Fibroblast of lung (primary cell): Measurements from ENCODE around the gene C7orf33.

Experiments
- EZH2 ChIP-seq: IDR thresholded peaks from 2 replicates; pipeline ENCODE4 v1.5.1; 2012; ENCODE audit warnings: low read length, control low read depth, mild to moderate bottlenecking; ENCODE audit errors: missing control alignments
- TF ChIP-seq, protein P1 (sequence below), 2 donors: IDR thresholded peaks in 1 of 2; conservative IDR thresholded peaks in 1 of 2; 1 replicate in 1 of 2; 2 replicates in 1 of 2; pipeline ENCODE4 v1.5.1; 2011 to 2012; ENCODE audit warnings: low read length in 2 of 2, control low read depth in 1 of 2, inconsistent platforms in 1 of 2, low read depth in 1 of 2, mild to moderate bottlenecking in 1 of 2

DNA sequence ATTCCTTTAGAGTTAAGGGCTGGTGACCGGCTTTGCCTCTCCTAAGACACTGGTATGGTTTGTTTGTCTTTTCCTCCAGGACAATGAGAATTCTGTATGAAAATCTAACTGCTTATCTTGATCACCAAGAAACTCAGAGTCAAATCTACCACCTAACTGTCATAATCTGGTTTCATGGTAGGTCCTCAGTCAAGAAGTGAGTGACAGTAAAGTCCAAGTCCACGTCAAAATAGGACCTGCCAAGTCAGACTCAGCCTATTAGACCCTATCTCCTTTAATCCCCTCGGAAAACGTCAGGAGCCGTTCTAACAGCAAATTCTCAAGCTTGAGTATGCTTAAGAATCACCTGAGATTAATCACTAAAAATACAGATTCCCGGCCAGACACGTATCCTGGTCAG is 37.4 kb downstream of the C7orf33 start:
- TF ChIP-seq, protein P1, sequence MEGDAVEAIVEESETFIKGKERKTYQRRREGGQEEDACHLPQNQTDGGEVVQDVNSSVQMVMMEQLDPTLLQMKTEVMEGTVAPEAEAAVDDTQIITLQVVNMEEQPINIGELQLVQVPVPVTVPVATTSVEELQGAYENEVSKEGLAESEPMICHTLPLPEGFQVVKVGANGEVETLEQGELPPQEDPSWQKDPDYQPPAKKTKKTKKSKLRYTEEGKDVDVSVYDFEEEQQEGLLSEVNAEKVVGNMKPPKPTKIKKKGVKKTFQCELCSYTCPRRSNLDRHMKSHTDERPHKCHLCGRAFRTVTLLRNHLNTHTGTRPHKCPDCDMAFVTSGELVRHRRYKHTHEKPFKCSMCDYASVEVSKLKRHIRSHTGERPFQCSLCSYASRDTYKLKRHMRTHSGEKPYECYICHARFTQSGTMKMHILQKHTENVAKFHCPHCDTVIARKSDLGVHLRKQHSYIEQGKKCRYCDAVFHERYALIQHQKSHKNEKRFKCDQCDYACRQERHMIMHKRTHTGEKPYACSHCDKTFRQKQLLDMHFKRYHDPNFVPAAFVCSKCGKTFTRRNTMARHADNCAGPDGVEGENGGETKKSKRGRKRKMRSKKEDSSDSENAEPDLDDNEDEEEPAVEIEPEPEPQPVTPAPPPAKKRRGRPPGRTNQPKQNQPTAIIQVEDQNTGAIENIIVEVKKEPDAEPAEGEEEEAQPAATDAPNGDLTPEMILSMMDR (conservative IDR thresholded peaks at IDR 0.05 in 1 of 2, IDR thresholded peaks at IDR 0.05 in 1 of 2; ENCODE audit: low read depth in 1 of 2, low read length in 2 of 2): no peak
- no peak for TF ChIP-seq EZH2
